Endothelial cell (in vitro differentiated cells): ENCODE measurements around the gene DNER. TPM values are rescaled to one million over a fixed set of nuclear protein-coding genes. Genes with fewer than 3 reads are reported as not detected.
"Not testable (repeated sequence)": the region's sequence is repeated elsewhere in the genome, so short reads cannot be mapped to it uniquely, and the experiment has no call there.

Experiments used
- DNase-seq: peaks from one replicate; pipeline ENCODE4 v3.0.0; 2021; ENCODE audit warnings: low spot score
- H3K27ac Mint-ChIP-seq: one replicate; pipeline ENCODE4 v1.8.0; 2021; ENCODE audit warnings: mixed read lengths, inconsistent platforms; ENCODE audit not compliant: unreplicated experiment
- H3K27me3 Mint-ChIP-seq: one replicate; pipeline ENCODE4 v1.8.0; 2021; ENCODE audit warnings: mild to moderate bottlenecking, moderate library complexity, mixed read lengths, inconsistent platforms; ENCODE audit not compliant: unreplicated experiment
- H3K36me3 Mint-ChIP-seq: one replicate; pipeline ENCODE4 v1.8.0; 2021; ENCODE audit warnings: mild to moderate bottlenecking, low read depth, mixed read lengths, inconsistent platforms; ENCODE audit not compliant: unreplicated experiment
- H3K4me1 Mint-ChIP-seq: one replicate; pipeline ENCODE4 v1.8.0; 2021; ENCODE audit warnings: mild to moderate bottlenecking, mixed read lengths, inconsistent platforms; ENCODE audit not compliant: unreplicated experiment
- H3K4me3 Mint-ChIP-seq: one replicate; pipeline ENCODE4 v1.8.0; 2021; ENCODE audit warnings: mild to moderate bottlenecking, mixed read lengths, inconsistent platforms; ENCODE audit not compliant: unreplicated experiment
- H3K9me3 Mint-ChIP-seq: one replicate; pipeline ENCODE4 v1.8.0; 2021; ENCODE audit warnings: mixed read lengths, inconsistent platforms; ENCODE audit not compliant: unreplicated experiment
- long read RNA-seq: library from polyadenylated mRNA; unstranded; transcript quantifications from one replicate; pipeline ENCODE4 v2.0.0, GENCODE V29; 2020; ENCODE audit not compliant: unreplicated experiment
- total RNA-seq: library from RNA; stranded (reverse); fragmentation: NEBNext Ultra II Directional; extraction: Animal tissue kit (Norgen Biotek cat#: 25700); gene quantifications from one replicate; pipeline ENCODE4 v1.2.1, GENCODE V29; 2021; ENCODE audit not compliant: unreplicated experiment
- TF ChIP-seq, protein P1 (sequence below): fragments of 200-600 bp; sonication (generic); IDR thresholded peaks from one replicate; pipeline ENCODE4 v1.5.0; 2021; ENCODE audit warnings: antibody characterized with exemption; ENCODE audit not compliant: unreplicated experiment

The DNER gene, protein sequence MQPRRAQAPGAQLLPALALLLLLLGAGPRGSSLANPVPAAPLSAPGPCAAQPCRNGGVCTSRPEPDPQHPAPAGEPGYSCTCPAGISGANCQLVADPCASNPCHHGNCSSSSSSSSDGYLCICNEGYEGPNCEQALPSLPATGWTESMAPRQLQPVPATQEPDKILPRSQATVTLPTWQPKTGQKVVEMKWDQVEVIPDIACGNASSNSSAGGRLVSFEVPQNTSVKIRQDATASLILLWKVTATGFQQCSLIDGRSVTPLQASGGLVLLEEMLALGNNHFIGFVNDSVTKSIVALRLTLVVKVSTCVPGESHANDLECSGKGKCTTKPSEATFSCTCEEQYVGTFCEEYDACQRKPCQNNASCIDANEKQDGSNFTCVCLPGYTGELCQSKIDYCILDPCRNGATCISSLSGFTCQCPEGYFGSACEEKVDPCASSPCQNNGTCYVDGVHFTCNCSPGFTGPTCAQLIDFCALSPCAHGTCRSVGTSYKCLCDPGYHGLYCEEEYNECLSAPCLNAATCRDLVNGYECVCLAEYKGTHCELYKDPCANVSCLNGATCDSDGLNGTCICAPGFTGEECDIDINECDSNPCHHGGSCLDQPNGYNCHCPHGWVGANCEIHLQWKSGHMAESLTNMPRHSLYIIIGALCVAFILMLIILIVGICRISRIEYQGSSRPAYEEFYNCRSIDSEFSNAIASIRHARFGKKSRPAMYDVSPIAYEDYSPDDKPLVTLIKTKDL
- 0.15 TPM for total RNA-seq
- long read RNA-seq, partial matches to known transcripts, result 0 of 2 reads
- long read RNA-seq, other reads (novel, unspliced or antisense), result 1 of 2 reads

DNA sequence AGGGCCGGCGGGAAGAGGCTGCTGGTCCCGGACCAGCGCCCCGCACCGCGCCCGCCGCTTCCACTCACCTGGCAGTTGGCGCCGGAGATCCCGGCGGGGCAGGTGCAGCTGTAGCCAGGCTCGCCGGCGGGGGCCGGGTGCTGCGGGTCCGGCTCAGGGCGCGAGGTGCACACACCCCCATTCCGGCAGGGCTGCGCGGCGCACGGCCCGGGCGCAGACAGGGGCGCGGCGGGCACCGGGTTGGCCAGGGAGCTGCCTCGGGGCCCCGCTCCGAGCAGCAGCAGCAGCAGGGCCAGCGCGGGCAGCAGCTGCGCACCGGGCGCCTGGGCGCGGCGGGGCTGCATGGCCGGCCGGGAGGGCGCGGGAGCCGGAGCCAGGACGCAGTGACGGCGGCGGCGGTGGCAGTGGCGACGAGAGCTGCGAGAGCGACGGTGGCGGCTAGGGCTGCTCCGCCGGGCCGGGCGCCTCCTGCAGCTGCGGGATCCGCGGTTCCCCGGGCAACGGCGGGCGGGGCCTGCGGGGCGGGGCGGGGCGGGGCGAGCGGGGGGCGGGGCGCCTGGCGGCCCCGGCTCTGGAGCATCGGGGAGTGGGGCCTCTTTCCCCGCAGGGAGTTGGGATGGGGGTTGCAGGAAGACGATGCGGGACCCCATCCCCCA is at the start of gene DNER:
DNER (minus strand) TSS at position 476 of the 656 bp plus-strand sequence; CDS start at position 344, 132 bp downstream.
- H3K9me3 Mint-ChIP-seq, result no peaks in the 10 kb centered on the region
- peak; percentile 52 for DNase-seq
- H3K27me3 Mint-ChIP-seq, result peaks cover 15% of the 10 kb centered on the region
- H3K4me1 Mint-ChIP-seq, result peaks cover 2% of the 10 kb centered on the region
- H3K36me3 Mint-ChIP-seq, result no peaks in the 10 kb centered on the region
- H3K27ac Mint-ChIP-seq, result no peak within 1 kb of the TSS
- TF ChIP-seq, protein P1, sequence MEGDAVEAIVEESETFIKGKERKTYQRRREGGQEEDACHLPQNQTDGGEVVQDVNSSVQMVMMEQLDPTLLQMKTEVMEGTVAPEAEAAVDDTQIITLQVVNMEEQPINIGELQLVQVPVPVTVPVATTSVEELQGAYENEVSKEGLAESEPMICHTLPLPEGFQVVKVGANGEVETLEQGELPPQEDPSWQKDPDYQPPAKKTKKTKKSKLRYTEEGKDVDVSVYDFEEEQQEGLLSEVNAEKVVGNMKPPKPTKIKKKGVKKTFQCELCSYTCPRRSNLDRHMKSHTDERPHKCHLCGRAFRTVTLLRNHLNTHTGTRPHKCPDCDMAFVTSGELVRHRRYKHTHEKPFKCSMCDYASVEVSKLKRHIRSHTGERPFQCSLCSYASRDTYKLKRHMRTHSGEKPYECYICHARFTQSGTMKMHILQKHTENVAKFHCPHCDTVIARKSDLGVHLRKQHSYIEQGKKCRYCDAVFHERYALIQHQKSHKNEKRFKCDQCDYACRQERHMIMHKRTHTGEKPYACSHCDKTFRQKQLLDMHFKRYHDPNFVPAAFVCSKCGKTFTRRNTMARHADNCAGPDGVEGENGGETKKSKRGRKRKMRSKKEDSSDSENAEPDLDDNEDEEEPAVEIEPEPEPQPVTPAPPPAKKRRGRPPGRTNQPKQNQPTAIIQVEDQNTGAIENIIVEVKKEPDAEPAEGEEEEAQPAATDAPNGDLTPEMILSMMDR, result no peak
- peak within 1 kb of the TSS; percentile 71 for H3K4me3 Mint-ChIP-seq

- no peaks in the 10 kb centered on the region for H3K4me1 Mint-ChIP-seq
These were observed 47.3 kb upstream of the DNER start for GRCh38 chr2:229761663-229762062.

GRCh38 chr2:229757462-229757861 is 43.1 kb upstream of the DNER start:
- H3K27me3 Mint-ChIP-seq, H3K4me3 Mint-ChIP-seq, H3K27ac Mint-ChIP-seq, H3K9me3 Mint-ChIP-seq, DNase-seq, H3K36me3 Mint-ChIP-seq, H3K4me1 Mint-ChIP-seq: not testable (repeated sequence)

More at GRCh38 chr2:229761663-229762062, 47.3 kb upstream of the DNER start:
- H3K4me3 Mint-ChIP-seq, result no peak overlapping the region
- TF ChIP-seq, protein P1, result no peak
- no peak overlapping the region for H3K27ac Mint-ChIP-seq
- no peaks in the 10 kb centered on the region for H3K9me3 Mint-ChIP-seq
- peaks cover 2% of the 10 kb centered on the region for H3K27me3 Mint-ChIP-seq
- no peak for DNase-seq
- H3K36me3 Mint-ChIP-seq, result peaks cover 17% of the 10 kb centered on the region

GRCh38 chr2:229752970-229753729 is 38.8 kb upstream of the DNER start:
- no peaks in the 10 kb centered on the region for H3K9me3 Mint-ChIP-seq
- TF ChIP-seq, protein P1, result no peak
- H3K27me3 Mint-ChIP-seq, result peaks cover 1% of the 10 kb centered on the region
- no peak overlapping the region for H3K4me3 Mint-ChIP-seq
- H3K27ac Mint-ChIP-seq, result no peak overlapping the region
- DNase-seq, result no peak
- H3K4me1 Mint-ChIP-seq, result peaks cover 6% of the 10 kb centered on the region
- H3K36me3 Mint-ChIP-seq, result peaks cover 3% of the 10 kb centered on the region

DNA sequence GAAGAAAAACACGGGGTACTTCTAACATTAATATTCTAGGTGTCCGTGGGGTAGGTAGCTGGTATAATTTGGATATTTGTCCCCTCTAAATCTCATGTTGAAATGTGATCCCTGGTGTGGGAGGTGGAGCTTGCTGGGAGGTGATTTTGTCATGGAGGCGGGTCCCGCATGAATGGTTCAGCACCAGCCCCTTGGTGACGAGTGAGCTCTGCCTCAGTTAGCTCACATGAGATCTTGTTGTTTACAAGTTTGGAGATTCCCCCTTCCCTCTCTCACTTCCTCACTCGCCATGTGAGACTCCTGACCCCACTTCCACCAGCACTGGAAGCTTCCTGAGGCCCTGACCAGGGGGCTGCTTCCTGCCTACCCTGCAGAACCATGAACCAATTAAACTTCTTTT is 35.4 kb upstream of the DNER start:
- Mint-ChIP-seq H3K4me1 (peaks cover 6% of the 10 kb centered on the region), H3K36me3 (peaks cover 3% of the 10 kb centered on the region), H3K27ac (no peak overlapping the region), H3K4me3 (no peak overlapping the region), H3K27me3 (peaks cover 1% of the 10 kb centered on the region), H3K9me3 (no peaks in the 10 kb centered on the region)
- no peak for DNase-seq
- TF ChIP-seq, protein P1, result no peak
